Endothelial cell of umbilical vein (primary cell): ENCODE data around the gene SPACA7. TPM values are rescaled to one million over a fixed set of nuclear protein-coding genes. Genes with fewer than 3 reads are reported as not detected.

Experiments
- BruUV-seq: library from RNA; stranded (reverse); fragments of 400-500 nt; replicated peaks from 2 replicates; lab custom pipeline; 2021; lab: Mats Ljungman, UMichigan
- CTCF ChIA-PET: fragments of 300-600, 350-600 bp; sonication (Branson Sonifier 250); formaldehyde crosslinking; loops from one replicate; lab custom pipeline; 2021; ENCODE audit warnings: antibody characterized with exemption, inconsistent platforms; lab: Charles Lee
- POLR2A ChIA-PET: fragments of 300-600, 350-600 bp; sonication (Branson Sonifier 250); formaldehyde crosslinking; loops from one replicate; lab custom pipeline; 2021; ENCODE audit warnings: antibody characterized with exemption, inconsistent platforms; lab: Charles Lee
- DNase-seq: peaks from one replicate; pipeline ENCODE4 v3.0.0-alpha.2; 2011; ENCODE audit warnings: low read depth, low spot score
- FAIRE-seq: peaks from 2 replicates; lab custom pipeline; 2011; peaks lifted over from hg19 to GRCh38; lab: Jason Lieb, UNC
- H2AFZ ChIP-seq: 2 replicates; pipeline ENCODE4 v1.6.0; 2012; ENCODE audit warnings: low read depth, low read length, control low read depth, inconsistent platforms
- H3K27ac ChIP-seq: 2 replicates; pipeline ENCODE4 v1.5.1; 2011; ENCODE audit warnings: low read depth, mild to moderate bottlenecking, control low read depth, low read length, moderate library complexity; ENCODE audit not compliant: insufficient read depth
- H3K27me3 ChIP-seq, 2 experiments: 2 replicates each; pipeline versions ENCODE4 v1.6.0 to v1.6.1; 2011; ENCODE audit warnings: low read length in 2 of 2, mixed read lengths in 1 of 2; ENCODE audit not compliant: control insufficient read depth in 2 of 2, insufficient read depth in 2 of 2
- H3K36me3 ChIP-seq, 2 experiments: 2 replicates in 1 of 2; 3 replicates in 1 of 2; pipeline ENCODE4 v1.5.1; 2011; ENCODE audit warnings: low read length in 2 of 2, mild to moderate bottlenecking in 1 of 2, moderate library complexity in 1 of 2; ENCODE audit not compliant: control insufficient read depth in 2 of 2, insufficient read depth in 2 of 2; ENCODE audit errors: extremely low read depth in 1 of 2
- H3K4me1 ChIP-seq: 3 replicates; pipeline ENCODE4 v1.5.1; 2011; ENCODE audit warnings: mild to moderate bottlenecking, low read length; ENCODE audit not compliant: control insufficient read depth, insufficient read depth; ENCODE audit errors: extremely low read depth
- H3K4me2 ChIP-seq: 2 replicates; pipeline ENCODE4 v1.6.1; 2011; ENCODE audit warnings: low read length, control low read depth, mixed read lengths; ENCODE audit not compliant: insufficient read depth
- H3K4me3 ChIP-seq, 3 experiments: fragments of 200-600 bp in 1 of 3; sonication (generic), shearing (Covaris generic) in 1 of 3; replicated peaks in 1 of 3; 2 replicates each; pipeline ENCODE4 v1.5.1; 2011 to 2016; ENCODE audit warnings: control low read depth in 3 of 3, low read length in 3 of 3, mild to moderate bottlenecking in 2 of 3, inconsistent platforms in 1 of 3, low read depth in 1 of 3, moderate library complexity in 1 of 3; ENCODE audit not compliant: insufficient read depth in 1 of 3
- H3K79me2 ChIP-seq: 2 replicates; pipeline ENCODE4 v1.6.0; 2012; ENCODE audit warnings: low read length, inconsistent platforms; ENCODE audit not compliant: control insufficient read depth, insufficient read depth
- H3K9ac ChIP-seq: replicated peaks from 2 replicates; pipeline ENCODE3; 2011; ENCODE audit warnings: low read length, control low read depth; ENCODE audit not compliant: insufficient read depth; ENCODE audit errors: extremely low read depth
- H3K9me1 ChIP-seq: replicated peaks from 3 replicates; pipeline ENCODE4 v1.6.0; 2011; ENCODE audit warnings: mild to moderate bottlenecking, low read length; ENCODE audit not compliant: control insufficient read depth, insufficient read depth; ENCODE audit errors: extremely low read depth
- H3K9me3 ChIP-seq: replicated peaks from 2 replicates; pipeline ENCODE4 v1.5.1; 2012; ENCODE audit warnings: low read length, inconsistent platforms; ENCODE audit not compliant: control insufficient read depth, insufficient read depth
- H4K20me1 ChIP-seq: replicated peaks from 2 replicates; pipeline ENCODE3; 2011; ENCODE audit warnings: mild to moderate bottlenecking, low read length; ENCODE audit not compliant: control insufficient read depth, insufficient read depth; ENCODE audit errors: extremely low read depth
- EZH2 ChIP-seq: IDR thresholded peaks from 2 replicates; pipeline ENCODE4 v1.6.1; 2012; ENCODE audit warnings: borderline replicate concordance, low read depth, mild to moderate bottlenecking, moderate library complexity, low read length, inconsistent platforms; ENCODE audit not compliant: severe bottlenecking
- FOS ChIP-seq: IDR thresholded peaks from 2 replicates; pipeline ENCODE4 v1.6.1; 2011; ENCODE audit warnings: mild to moderate bottlenecking, low read length, moderate library complexity, borderline replicate concordance; ENCODE audit not compliant: insufficient read depth
- GATA2 ChIP-seq: IDR thresholded peaks from 2 replicates; pipeline ENCODE4 v1.7.0; 2011; ENCODE audit warnings: low read depth, mild to moderate bottlenecking, moderate library complexity, mixed read lengths, low read length; ENCODE audit not compliant: insufficient read length, insufficient read depth
- JUN ChIP-seq: IDR thresholded peaks from 2 replicates; pipeline ENCODE4 v1.6.1; 2011; ENCODE audit warnings: borderline replicate concordance, low read depth; ENCODE audit not compliant: insufficient read length, insufficient read depth
- MYC ChIP-seq: IDR thresholded peaks from one replicate; pipeline ENCODE4 v1.6.1; 2011; ENCODE audit warnings: mild to moderate bottlenecking, low read depth, low read length
- POLR2A ChIP-seq: IDR thresholded peaks from 2 replicates; pipeline ENCODE4 v1.6.1; 2012; ENCODE audit warnings: low read depth, mild to moderate bottlenecking, control low read depth, low read length
- POLR2AphosphoS5 ChIP-seq: IDR thresholded peaks from 2 replicates; pipeline ENCODE4 v1.6.1; 2012; ENCODE audit warnings: low read depth, mild to moderate bottlenecking, control low read depth, low read length, moderate library complexity; ENCODE audit not compliant: insufficient read depth
- dilution Hi-C: fragments of 300-500 bp; cut with MboI; formaldehyde crosslinking; loops from one replicate; pipeline ENCODE4 v1.15.0; 2019; ENCODE audit warnings: low sequenced_read_pairs; ENCODE audit not compliant: extremely low pct_ligation_motif_present
- intact Hi-C: fragments of 100-400 bp; cut with micrococcal nuclease; formaldehyde crosslinking; loops from one replicate; pipeline ENCODE4 v1.10.0; 2022
- polyA plus RNA-seq, 4 experiments: library from polyadenylated mRNA; depleted of rRNA in 3 of 4; stranded (reverse) in 3 of 4; unstranded in 1 of 4; fragments of >200 nt; gene quantifications; 2 replicates each; pipeline versions ENCODE4 v1.2.1 to v1.2.3, GENCODE V29; 2011 to 2012; ENCODE audit warnings: missing spikeins in 1 of 4
- total RNA-seq: library from RNA; stranded (reverse); gene quantifications from 2 replicates; pipeline ENCODE4 v1.2.3, GENCODE V29; 2021
- TF ChIP-seq, protein P1 (sequence below): IDR thresholded peaks from 2 replicates; pipeline ENCODE4 v1.6.1; 2011; ENCODE audit not compliant: insufficient read depth, insufficient read length
- TF ChIP-seq, protein P2 (sequence below), 2 donors: IDR thresholded peaks; 1 replicate in 1 of 2; 2 replicates in 1 of 2; pipeline ENCODE4 v1.5.1; 2011; ENCODE audit warnings: low read length in 2 of 2, mild to moderate bottlenecking in 2 of 2, moderate library complexity in 2 of 2, control low read depth in 1 of 2, inconsistent platforms in 1 of 2, low read depth in 1 of 2; ENCODE audit not compliant: insufficient read depth in 1 of 2; ENCODE audit errors: extremely low read depth in 1 of 2

SPACA7 gene
- total and polyA plus RNA-seq, 2 donors (not counting 3 experiments of a cell fraction or from before 2014, with no cell fraction given): not detected

DNA sequence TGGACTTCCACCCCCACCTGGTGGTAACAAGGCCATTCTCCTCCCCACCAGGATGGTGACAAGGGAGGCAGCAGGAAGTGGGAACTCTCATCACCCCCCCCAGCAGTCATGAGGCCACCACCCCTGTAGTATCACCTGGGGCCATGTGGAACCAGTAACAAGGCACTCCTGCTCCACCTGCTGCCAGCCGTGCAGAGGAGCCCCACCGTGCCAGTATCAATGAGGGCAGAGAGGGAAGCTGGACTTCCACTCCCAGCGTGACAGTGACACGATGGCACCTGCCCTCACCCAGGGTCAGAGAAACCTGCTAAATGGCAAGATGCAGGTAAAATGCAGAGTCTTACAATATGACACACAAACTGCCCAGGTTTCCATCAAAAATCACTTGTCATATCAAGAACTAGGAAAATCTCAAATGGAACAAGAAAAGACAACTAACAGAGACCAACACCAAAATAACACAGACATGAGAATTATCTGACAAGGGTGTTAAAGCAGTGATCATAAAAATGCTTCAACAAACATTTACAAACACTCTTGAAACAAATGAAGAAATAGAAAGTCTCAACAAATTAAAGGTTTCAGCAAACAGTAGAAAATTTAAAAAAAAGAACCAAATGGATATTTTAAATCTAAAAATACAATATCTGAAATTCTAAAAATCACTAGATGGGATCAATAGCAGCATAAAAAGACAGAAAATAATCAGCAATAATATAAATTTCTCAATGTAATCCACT, 9.1 kb upstream of the SPACA7 start:
- no peak for FAIRE-seq
- Histone ChIP-seq H2AFZ (no peak overlapping the region), H3K4me2 (no peak overlapping the region), H3K9ac (no peak overlapping the region), H3K9me1 (no peaks in the 10 kb centered on the region), H3K4me3 (no peak overlapping the region), H3K27ac (no peak overlapping the region), H3K4me1 (no peaks in the 10 kb centered on the region), H4K20me1 (no peaks in the 10 kb centered on the region), H3K9me3 (peaks cover 2% of the 10 kb centered on the region), H3K79me2 (no peaks in the 10 kb centered on the region), H3K36me3 (no peaks in the 10 kb centered on the region), H3K27me3 (no peaks in the 10 kb centered on the region)
- dilution Hi-C loops (no loop called here), intact Hi-C loops (no loop called here)
- ChIA-PET CTCF (no interaction called here), POLR2A (no interaction called here)
- no peak for DNase-seq
- TF ChIP-seq POLR2AphosphoS5: no peak
- no peak for TF ChIP-seq MYC
- no peak for TF ChIP-seq FOS
- TF ChIP-seq, protein P1, sequence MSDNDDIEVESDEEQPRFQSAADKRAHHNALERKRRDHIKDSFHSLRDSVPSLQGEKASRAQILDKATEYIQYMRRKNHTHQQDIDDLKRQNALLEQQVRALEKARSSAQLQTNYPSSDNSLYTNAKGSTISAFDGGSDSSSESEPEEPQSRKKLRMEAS: no peak
- no peak for TF ChIP-seq GATA2
- no peak for TF ChIP-seq JUN
- no peak for TF ChIP-seq POLR2A
- TF ChIP-seq, protein P2, sequence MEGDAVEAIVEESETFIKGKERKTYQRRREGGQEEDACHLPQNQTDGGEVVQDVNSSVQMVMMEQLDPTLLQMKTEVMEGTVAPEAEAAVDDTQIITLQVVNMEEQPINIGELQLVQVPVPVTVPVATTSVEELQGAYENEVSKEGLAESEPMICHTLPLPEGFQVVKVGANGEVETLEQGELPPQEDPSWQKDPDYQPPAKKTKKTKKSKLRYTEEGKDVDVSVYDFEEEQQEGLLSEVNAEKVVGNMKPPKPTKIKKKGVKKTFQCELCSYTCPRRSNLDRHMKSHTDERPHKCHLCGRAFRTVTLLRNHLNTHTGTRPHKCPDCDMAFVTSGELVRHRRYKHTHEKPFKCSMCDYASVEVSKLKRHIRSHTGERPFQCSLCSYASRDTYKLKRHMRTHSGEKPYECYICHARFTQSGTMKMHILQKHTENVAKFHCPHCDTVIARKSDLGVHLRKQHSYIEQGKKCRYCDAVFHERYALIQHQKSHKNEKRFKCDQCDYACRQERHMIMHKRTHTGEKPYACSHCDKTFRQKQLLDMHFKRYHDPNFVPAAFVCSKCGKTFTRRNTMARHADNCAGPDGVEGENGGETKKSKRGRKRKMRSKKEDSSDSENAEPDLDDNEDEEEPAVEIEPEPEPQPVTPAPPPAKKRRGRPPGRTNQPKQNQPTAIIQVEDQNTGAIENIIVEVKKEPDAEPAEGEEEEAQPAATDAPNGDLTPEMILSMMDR (IDR thresholded peaks at IDR 0.05; ENCODE audit: extremely low read depth in 1 of 2, insufficient read depth in 1 of 2, low read depth in 1 of 2, low read length in 2 of 2): no peak
- TF ChIP-seq EZH2: no peak
- BruUV-seq: no TSS peak
